ENCODE measurements around the gene HEPN1.
A peak's percentile ranks its signal among the peaks of the same experiment; 100 is the strongest.

HEPN1 gene

DNA sequence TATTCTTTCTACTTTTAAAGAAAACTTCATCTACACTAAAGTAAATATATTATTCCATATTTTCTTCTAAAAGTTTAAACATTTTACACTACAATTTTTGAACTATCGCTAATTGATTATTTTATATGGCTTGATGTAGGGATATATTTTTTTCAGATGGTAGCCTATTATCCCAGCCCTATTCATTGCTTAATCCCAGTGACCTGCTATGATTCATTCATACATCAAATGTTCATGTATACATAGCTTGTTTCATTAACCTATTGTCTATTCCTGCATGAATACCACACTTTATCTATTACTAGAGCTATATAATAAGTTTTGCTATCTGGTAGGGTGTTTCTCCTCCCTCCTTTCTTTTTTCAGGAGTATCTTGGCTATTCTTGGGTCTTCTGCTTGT lies 16.4 kb upstream of the HEPN1 start:
- no peak for DNase-seq

DNA sequence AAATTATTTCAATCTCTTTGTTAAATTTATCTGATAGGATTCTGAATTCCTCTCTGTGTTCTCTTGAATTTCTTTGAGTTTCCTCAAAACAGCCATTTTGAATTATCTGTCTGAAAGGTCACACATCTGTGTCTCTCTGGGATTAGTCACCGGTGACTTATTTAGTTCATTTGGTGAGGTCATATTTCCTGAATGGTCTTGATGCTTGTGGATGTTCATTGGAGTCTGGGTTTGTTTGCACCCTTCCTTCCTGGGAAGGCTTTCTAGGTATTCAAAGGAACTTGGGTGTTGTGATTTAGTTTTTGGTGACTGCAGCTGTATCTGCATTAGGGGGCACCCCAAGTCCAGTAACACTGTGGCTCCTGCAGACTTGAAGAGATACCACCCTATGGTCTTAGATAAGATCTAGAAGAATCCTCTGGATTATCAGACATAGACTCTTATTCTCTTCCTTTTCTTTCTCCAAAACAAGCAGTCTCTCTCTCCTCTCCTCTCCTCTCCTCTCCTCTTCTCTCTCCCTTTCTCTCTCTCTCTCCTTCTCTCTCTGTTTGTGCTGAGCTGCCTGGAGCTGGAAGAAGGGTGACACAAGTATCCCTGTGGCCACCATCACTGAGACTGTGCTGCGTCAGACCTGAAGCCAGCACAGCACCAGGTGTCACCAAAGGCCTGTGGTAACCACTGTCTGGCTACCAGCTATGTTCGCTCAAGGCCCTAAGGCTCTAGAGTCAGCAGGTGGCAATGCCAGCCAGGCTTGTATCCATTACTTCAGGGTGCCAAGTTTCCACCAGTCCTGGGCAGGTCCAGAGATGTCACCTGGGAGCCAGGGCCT lies 3.3 kb upstream of the HEPN1 start:
- no peak for DNase-seq

DNA sequence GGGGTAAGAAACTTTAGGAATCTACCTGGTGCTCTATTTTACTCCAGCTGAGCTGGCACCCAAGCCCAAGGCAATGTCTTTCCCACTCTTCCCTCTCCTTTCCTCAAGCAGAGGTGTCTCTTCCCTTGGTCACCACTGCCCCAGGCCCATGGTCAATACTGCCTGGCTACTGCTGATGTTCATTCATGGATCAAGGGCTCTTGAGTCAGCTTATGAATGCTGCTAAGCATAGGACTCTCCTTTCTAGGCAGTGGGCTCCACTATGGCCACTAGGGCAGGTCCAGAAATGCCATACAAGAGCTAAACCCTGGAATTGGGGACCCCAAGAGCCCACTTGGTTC lies 2.7 kb upstream of the HEPN1 start:
- DNase-seq, result no peak

DNA sequence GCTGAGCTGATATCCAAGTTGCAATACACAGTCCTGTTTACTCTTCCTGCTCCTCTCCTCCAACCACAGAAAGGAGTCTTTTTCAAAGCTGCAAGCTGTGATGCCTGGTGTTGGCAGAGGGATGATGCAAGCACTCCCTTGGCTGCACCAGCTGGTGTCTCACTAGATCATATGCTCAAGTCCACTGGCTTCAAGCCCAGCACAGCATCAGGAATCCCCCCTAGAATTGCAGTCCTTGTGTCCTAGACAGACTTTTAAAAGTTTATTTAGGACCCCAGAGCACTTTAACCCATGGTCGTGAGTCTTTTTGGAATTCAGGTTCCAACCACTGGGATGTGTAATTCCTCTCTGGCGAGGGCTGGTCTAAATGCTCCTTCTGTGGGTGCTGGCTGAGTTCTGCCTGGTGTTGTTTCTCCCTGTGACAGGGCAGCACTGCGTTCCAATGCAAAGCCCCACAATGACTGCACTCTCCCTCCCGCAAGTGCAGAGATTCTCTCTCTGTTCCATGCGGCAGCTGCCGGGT lies 1.9 kb upstream of the HEPN1 start:
- DNase-seq, result no peak

DNA sequence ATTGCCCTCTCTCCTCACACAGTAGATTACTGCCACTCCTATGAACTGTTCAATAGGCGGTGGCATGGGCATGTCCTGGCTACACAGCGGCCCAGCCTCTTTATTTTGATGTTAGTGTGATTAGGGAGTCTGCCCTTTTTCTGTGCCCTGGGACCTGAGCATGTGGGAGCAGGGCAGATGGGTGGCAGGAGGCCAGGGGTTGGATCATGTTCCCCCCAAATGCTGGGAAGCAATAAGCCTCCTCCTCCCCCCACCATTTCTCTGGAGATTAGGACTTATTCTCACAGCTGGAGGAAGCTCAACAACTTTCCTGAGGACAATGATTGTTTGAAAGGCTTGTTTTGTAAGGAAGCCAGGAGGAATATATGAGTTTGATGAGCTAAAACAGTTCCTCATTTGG lies 848 bp downstream of the HEPN1 start:
- no peak for DNase-seq

DNA sequence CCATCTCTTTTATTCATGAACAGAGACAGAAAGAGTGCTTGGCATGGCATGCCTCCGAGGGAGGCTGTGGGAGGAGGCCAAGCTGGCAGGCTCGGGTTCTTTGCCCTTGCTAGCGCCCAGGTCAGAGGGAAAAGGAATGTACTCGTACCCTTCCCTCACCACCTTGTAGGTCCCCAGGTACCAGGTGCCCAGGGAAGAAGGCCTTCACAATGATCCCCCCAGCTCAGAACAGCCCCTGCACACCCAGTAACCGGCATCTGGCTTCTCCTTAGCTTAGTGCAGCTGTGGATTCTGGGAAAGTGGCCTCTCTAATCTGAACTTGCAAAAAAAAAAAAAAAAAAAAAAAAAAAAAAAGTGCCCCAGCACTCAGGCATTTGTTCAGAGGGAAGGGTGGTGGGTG lies 1.3 kb downstream of the HEPN1 start:
- DNase-seq, result no peak

DNA sequence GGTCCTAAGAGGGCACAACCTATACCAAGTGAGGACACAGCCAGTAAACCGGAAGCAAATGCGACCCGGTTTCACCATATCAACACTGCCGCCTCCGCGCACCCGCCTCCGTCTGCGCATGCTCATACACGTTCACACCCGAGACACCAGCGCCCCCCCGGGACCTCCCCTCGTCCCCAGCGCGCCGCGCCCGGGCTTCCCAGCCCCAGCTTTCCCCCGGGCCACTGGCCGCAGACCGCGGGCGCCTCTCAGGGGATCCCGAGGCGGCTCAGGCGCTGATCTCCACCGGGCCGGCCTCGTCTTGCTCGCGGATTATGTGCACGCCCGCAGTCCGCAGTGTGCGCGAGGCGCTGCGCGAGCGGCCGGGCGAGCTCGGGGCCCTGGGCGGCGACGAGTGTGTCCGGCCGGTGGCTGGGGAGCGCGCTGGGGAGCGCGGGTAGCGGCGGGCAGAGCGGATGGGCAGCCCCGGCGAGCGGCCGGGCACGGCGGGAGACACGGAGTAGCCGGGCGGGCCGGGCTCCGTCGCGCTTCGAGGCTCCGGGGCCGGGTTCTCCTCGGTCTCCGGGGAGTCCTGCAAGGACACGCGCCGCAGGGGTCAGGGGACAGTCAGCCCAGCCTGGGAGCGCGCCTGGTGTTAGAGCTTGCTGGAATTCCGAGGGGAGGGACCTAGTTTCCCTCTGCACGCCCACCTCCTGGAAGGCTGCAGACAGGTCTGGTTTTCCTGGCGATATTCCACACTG lies 2.0 kb downstream of the HEPN1 start:
- DNase-seq, result peak; percentile 62 to 65

DNA sequence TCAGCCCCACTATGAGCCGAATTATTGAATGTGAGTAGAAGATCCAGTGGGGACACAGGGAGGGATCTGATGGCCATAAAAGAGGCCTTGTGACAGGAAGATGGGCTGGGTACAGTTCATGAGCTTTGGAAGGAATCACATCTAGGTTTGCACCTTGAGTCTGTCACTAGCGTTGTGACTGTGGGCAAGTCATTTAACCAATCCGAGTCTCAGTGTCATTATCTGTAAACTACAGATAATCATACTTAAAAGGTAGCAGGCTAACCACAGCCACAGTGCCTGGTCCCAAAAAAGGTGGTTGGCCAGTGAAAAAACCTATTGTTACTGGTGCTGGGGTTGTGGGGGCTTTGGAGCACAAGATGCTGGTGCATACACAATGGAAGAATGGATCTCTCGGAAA lies 3.8 kb downstream of the HEPN1 start:
- no peak for DNase-seq

DNA sequence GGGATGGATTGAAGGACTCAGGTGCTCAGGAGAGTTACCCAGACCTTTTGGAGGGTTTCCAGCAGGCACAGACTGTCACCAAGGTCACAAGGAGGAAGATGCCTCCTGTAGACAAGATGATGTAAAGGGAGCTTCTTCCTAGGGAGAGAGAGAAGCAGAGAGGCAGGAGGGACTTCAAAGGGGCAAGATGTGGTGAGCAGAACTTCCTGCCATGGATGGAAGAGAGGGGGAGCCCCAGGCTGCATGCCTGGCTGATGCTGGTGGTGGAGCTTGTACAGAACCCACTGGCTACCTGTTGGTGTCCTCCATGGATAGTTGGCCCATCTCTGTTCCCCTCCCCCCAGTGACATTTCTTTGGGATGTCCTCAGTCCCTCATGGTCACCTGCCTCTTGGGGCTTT lies 4.2 kb downstream of the HEPN1 start:
- no peak for DNase-seq

DNA sequence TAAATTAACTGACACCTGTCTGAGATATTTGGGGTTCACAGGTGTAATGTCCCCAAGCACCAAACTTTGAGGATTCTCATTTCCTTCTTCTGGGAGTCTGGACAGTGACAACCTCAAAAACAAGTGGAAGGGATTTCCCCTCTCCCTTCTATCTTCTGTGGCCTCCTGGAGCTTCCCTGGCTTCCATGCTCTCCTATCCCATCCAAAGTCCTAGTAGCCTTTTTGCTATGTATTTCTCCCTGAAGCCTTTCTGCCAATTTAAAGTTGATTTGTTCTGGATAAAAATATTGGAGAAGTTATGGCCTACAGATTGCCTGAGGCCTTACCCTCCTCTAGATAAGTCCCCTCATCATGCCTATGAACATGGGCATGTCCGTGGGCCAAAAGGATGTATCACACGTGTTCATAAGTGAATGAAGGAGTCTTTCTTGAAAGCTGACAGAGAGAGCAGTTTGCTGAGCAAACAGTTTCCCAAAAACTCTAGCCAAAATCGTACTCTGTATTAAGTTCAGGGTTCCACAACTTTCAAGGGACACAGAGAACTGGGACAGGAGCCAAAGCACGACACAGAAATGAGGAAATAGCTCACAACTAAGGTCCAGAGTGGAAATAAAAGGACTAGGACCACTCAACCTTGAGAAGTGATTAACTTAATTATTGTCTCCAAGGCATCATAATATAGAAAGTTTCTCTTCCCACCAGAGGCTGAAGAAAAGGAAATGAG lies 10.1 kb downstream of the HEPN1 start:
- DNase-seq, result no peak

DNA sequence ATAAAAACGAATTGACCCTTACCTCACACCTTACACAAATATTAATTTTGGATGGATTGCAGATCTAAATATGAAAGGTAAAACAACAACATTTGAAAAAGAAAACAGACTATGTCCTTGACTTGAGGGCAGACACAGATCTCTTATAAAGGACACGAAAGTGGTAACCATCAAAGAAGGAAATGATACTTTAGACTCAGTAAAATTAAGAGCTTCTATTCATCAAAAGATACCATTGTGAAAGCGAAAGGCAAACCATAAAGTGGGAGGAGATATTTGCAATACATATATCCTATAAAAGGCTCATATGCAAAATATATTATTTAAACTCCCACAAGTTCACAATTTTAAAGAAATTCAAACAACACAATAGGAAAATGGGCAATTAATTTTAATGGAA lies 11.7 kb downstream of the HEPN1 start:
- no peak for DNase-seq

DNA sequence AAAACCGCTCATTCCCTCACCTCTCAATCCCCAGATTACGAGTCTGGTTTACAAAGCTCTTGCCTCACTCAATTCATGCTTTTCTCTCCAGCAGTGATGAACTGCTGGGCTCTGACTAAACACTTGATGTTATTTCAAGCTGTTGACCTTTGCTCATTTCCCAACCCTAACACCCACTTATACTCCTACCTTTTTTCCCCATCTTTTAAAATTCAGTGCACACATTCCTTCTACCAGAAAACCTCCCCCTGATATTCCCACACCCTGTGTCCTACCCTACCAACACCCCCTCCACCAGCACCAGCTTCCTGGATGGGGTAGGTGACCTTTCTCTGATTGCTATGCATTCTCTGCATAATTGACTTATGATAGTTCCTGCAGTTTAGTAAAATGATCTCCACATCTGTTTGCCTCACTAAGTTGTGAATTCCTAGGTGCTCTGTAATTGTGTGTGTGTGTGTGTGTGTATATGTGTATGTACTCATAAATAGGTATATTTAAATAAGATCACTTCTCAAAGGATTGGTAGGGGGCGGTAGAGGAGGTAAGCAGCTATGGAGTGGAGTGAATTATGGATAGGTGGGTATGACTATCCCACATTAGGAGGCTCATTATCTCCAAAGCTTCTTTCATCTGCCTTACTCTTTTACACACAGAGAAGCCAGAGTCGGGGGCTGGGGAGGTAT lies 16.0 kb downstream of the HEPN1 start:
- no peak for DNase-seq

DNA sequence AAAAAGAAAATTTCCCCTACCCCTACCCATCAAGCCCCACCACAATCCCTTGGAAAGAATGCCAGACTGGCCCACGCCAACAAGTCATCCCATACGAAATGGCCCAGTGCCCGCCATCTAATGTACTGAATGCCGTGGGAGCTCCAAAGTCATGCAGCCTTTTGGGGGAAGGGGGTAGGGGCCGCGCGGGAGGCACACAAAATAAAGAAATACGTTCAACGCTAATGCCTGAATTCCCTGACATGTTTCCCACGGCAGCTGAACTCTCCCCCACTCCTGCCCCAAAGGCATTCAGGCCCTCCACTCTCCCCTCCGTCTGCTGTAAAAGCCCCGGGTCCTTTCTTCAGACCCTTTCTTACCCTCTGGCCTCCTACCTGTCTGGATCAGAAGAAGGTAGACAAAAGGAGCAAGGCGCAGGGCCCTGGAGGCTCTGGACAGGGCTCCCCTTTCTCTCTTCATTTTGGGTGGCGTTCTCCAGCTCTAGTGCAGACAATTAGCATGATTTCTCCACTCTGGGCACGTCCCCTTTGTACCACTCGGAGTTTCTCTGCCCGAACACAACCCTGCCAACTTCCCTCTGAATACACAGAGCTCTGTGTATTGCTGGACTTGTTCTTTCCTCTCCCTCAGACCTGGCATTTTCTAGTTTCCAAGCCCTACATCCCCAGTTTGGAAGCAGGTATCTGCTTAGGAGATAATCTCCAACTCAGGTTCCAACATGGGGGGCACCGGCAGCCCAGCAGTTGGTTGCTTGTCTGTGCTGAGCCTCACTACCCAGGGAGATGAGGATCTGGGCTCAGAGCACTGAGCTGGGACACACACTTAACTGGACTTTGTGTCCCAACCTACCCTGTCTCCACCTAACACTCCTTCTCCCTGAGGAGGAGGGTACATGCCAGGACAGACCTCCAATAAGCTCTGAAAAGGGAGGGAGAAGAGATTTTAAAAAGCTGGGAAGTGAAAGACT lies 16.8 kb downstream of the HEPN1 start, which contains the start of gene HEPACAM:
Gene HEPACAM (minus strand): TSS at position 500 of the 967 bp plus-strand sequence. CDS start 41 bp downstream, at position 459.
- no peak for DNase-seq

DNA sequence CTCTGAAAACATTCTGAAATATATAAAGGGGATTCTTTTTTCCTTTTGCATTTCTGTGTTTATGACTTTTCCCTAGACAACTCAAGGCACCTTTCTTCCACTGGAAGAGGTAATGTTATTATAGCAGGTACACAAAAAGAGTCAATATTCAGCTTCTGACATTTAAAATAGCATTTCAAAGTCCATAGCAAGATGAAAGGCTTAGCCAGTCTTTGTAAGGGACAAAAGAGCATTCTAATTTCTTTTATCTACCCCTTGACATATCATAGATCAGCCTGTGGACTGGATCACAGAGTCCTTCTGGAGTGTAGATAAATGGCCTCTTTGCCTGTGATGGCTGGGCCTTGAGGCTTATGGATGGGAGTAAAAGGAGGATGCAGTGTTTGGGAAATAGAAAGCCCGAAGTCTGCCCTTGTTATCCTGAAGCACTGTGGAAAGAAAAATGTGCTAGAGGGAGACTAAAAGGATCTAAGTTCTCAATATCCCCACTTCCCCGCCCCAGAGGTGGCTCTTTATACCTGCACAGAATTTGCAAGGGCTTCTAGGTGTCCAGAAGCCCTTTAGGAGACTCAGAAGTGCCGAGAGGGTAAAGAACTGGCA lies 18.4 kb downstream of the HEPN1 start:
- no peak for DNase-seq

DNA sequence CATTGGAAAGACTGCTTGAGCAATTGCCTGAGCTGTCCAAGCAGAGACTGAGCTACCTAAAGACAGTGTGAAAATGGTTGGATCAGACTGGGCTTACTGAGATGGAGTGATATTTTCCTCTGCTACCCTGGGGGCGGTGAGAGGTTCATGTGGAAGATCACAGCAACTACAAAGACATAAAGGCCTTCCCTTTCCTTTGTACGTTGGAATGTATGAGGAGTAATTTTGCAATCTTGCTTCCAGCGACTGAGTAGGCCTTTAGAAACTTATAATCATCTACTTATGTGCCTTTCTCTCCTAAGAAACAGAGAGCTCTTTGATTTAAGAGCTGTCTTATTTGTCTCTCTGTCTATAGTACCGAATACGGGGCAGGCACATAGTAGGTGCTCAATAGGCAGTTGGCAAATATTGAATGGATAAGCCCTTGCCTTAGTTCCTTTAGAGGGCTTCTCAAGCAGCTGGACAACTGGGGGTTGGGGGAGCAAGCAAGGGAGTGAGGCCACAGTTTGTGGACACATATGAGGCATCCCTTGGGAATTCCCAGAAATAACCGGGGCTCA lies 19.2 kb downstream of the HEPN1 start:
- no peak for DNase-seq

DNA sequence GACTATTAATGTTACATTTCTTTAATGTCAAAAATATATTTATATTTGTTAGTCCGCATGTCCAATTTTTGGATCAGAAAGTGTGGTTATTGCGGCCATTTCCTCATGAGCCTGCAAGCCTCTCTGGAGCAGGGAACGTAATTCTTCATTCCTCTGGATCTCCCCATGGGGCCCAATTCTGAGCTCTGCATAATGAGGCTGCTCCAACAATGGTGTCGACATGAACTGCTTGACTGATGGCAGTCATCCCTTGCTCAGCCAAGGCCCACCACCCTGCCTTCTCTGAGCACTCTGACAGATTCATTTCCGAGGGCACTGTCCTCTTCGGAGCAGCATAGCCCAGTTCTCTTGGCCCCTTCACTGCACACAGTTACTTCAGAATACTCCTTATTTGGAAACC lies 19.9 kb downstream of the HEPN1 start:
- DNase-seq, result no peak

DNA sequence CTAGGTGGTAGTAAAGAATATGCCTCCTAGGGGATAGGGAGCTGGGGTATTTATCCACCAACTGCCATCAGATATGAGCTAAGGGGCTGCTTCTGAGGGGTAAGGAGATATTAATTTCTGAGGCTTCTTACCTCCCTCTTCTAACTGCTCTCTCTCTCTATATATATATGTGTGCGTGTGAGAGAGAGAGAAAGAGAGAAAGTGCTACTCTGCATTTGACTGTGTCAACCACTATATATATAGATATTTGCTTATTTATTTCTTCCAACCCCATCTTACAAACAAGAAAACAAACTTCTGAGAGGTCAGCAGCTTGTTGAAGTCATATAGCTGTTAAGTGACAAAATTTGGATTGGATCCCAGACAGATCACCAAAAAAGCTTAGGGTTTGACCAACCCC lies 22.7 kb downstream of the HEPN1 start:
- DNase-seq, result no peak

DNA sequence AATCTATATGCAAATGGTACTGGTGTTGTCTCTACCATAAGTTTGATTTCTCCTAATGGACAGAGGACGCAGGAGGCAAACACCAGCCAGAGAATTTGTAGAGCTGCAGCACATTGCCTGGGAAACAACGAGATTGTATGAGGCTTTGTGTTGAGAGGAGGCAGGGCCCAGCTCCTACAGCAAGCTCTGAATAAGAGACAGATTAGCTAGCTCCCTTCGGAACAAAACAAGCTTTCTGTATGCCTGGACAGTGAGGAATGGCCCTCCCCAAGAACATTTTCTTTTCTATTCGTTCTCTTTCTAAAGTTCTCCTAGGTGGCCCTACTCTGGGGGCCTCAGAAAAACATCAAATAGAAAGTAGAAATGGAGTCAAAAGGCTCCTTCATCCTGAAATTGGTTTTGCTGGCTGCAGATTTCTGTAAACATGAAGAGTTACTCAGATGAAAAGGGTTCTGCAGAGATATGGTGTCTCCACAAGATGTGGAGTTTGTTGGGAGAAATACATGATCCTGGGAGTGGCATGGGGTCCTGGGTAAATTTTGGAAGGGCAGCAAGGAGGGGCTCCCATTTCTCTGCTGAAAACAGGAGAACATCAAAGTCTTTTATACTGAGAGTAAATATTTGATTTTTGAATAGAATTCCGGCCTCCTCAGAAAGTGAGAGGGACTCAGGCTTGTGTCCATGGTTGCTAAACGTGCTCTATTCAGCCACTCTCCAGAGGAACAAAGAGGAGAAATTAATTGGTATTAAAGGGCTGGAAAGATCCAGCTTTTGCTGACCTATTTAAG lies 23.6 kb downstream of the HEPN1 start:
- no peak for DNase-seq

DNA sequence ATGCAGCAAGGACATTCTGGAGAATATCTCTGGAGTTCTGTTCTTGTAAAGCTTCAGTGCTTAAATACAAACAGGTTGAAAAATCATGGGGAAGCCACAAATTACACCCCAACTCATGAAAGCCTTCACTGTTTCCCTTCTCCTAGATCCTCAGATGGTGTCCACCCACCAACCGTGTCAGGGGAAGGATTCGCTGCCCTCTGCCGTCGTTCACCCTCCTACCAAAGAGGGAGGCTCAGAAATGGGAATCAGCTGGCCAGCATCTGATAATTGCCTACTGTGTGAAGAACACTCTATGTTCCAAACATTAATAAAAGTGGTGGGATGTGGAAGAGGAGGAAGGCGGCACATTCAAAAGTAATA lies 24.2 kb downstream of the HEPN1 start:
- DNase-seq, result no peak

DNA sequence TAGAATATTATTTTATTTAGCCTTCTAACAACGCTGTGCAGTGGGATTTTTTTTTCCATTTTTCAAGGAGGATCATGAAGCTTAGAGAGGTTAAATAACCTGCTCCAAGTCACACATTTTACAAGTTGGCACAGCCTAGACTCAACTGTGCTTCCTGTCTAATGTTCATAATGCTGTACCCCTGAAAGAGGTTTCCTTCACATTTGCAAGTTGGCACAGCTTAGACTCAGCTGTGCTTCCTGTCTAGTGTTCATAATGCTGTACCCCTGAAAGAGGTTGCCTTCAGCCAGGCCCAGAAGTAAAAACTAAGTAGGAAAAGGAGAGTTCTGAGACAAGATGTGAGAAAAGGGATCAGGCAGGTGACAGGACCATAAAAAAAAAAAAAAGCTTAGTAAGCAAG lies 24.7 kb downstream of the HEPN1 start:
- no peak for DNase-seq
